ENCODE data around the gene MRPS10. TPM values are rescaled to one million over a fixed set of nuclear protein-coding genes. Genes with fewer than 3 reads are reported as not detected.

Gene MRPS10
- polyA plus RNA-seq, 1 of the 3 experiments (the other 2 are of a cell fraction) = 29.8 TPM

- TF ChIP-seq TCF12 (IDR thresholded peaks at IDR 0.05) (no peak), JUND (IDR thresholded peaks at IDR 0.05) (no peak), GATA2 (CRISPR knock-in tag; IDR thresholded peaks at IDR 0.05) (no peak), TAF1 (IDR thresholded peaks at IDR 0.05; ENCODE audit: borderline replicate concordance, low read depth, low read length) (no peak), GABPA (IDR thresholded peaks at IDR 0.05; ENCODE audit: low read depth) (no peak), SIN3A (IDR thresholded peaks at IDR 0.05; ENCODE audit: borderline replicate concordance, low read depth, low read length) (no peak), MAX (IDR thresholded peaks at IDR 0.05; ENCODE audit: low read depth) (no peak)
- TF ChIP-seq, protein P1, sequence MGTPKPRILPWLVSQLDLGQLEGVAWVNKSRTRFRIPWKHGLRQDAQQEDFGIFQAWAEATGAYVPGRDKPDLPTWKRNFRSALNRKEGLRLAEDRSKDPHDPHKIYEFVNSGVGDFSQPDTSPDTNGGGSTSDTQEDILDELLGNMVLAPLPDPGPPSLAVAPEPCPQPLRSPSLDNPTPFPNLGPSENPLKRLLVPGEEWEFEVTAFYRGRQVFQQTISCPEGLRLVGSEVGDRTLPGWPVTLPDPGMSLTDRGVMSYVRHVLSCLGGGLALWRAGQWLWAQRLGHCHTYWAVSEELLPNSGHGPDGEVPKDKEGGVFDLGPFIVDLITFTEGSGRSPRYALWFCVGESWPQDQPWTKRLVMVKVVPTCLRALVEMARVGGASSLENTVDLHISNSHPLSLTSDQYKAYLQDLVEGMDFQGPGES (IDR thresholded peaks at IDR 0.05; ENCODE audit: low read depth, low read length) = no peak
- TF ChIP-seq, protein P2, sequence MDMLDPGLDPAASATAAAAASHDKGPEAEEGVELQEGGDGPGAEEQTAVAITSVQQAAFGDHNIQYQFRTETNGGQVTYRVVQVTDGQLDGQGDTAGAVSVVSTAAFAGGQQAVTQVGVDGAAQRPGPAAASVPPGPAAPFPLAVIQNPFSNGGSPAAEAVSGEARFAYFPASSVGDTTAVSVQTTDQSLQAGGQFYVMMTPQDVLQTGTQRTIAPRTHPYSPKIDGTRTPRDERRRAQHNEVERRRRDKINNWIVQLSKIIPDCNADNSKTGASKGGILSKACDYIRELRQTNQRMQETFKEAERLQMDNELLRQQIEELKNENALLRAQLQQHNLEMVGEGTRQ (IDR thresholded peaks at IDR 0.05; ENCODE audit: borderline replicate concordance, low read depth, low read length) = no peak
These were observed 32.7 kb upstream of the MRPS10 start (continued) for GRCh38 chr6:42250274-42250931.

GRCh38 chr6:42249279-42249678 is 31.6 kb upstream of the MRPS10 start:
- ChIA-PET POLR2A (no interaction called here), CTCF (interaction anchor here (1.7 kb wide), 1 partner anchor 11 kb away, joined by 6 read pairs; no protein-coding TSS in a partner anchor)
- Histone ChIP-seq H3K4me2 (no peak overlapping the region), H3K9ac (no peak overlapping the region), H3K4me1 (ENCODE audit: control insufficient read depth in 1 of 2, insufficient read depth in 2 of 2, low read depth in 1 of 2, low read length in 1 of 2) (peaks cover 12 to 21% of the 10 kb centered on the region in 2 experiments; a peak in 1 of 4 replicates), H3K79me2 (ENCODE audit: insufficient read depth) (no peaks in the 10 kb centered on the region), H3K27ac (ENCODE audit: low read depth in 2 of 2, low read length in 1 of 2) (no peak overlapping the region), H3F3A (replicated peaks; ENCODE audit: insufficient read depth) (no peaks in the 10 kb centered on the region), H3K9me2 (no peaks in the 10 kb centered on the region), H3K27me3 (ENCODE audit: insufficient read depth) (no peaks in the 10 kb centered on the region), H4K20me1 (ENCODE audit: insufficient read depth) (no peaks in the 10 kb centered on the region), H3K36me3 (replicated peaks in 1 of 2; ENCODE audit: control insufficient read depth in 1 of 2, insufficient read depth in 2 of 2, low read length in 1 of 2) (peaks cover 25 to 32% of the 10 kb centered on the region in 2 experiments), H2AFZ (ENCODE audit: low read depth) (no peak overlapping the region), H3K4me3 (ENCODE audit: low read depth in 2 of 2, low read length in 1 of 2) (no peak overlapping the region), H3K9me3 (no peaks in the 10 kb centered on the region)
- DNase-seq = no peak
- WGBS (ENCODE audit: low lambda C conversion rate) = 76% methylated on average over 3 of the region's 3 CpGs
- no peak for TF ChIP-seq MAX (IDR thresholded peaks at IDR 0.05; ENCODE audit: low read depth)

GRCh38 chr6:42243046-42243445 is 25.4 kb upstream of the MRPS10 start:
- Histone ChIP-seq H3K4me3 (ENCODE audit: low read depth in 2 of 2, low read length in 1 of 2) (no peak overlapping the region), H3F3A (replicated peaks; ENCODE audit: insufficient read depth) (no peaks in the 10 kb centered on the region), H4K20me1 (ENCODE audit: insufficient read depth) (no peaks in the 10 kb centered on the region), H3K36me3 (replicated peaks in 1 of 2; ENCODE audit: control insufficient read depth in 1 of 2, insufficient read depth in 2 of 2, low read length in 1 of 2) (peaks cover 26 to 28% of the 10 kb centered on the region in 2 experiments), H3K27ac (ENCODE audit: low read depth in 2 of 2, low read length in 1 of 2) (no peak overlapping the region), H3K9me2 (no peaks in the 10 kb centered on the region), H3K4me1 (ENCODE audit: control insufficient read depth in 1 of 2, insufficient read depth in 2 of 2, low read depth in 1 of 2, low read length in 1 of 2) (no peaks in the 10 kb centered on the region), H3K9me3 (no peaks in the 10 kb centered on the region), H3K79me2 (ENCODE audit: insufficient read depth) (no peaks in the 10 kb centered on the region), H3K27me3 (ENCODE audit: insufficient read depth) (no peaks in the 10 kb centered on the region), H2AFZ (ENCODE audit: low read depth) (no peak overlapping the region), H3K4me2 (no peak overlapping the region), H3K9ac (no peak overlapping the region)
- ChIA-PET POLR2A (no interaction called here), CTCF (interaction anchor here (0.8 to 1.2 kb wide), 2 partner anchors 8 to 290 kb away, joined by 3 read pairs; no protein-coding TSS in a partner anchor)
- no peak for TF ChIP-seq EZH2phosphoT487 (IDR thresholded peaks at IDR 0.05; ENCODE audit: borderline replicate concordance, low read depth)
- no peak for TF ChIP-seq USF1 (IDR thresholded peaks at IDR 0.05; ENCODE audit: borderline replicate concordance, low read depth)
- WGBS (ENCODE audit: low lambda C conversion rate) = 98% methylated on average over 11 of the region's 11 CpGs
- DNase-seq = no peak

All from SK-N-SH (cell line).